Measurements from ENCODE around the gene SAP30L. TPM values are rescaled to one million over a fixed set of nuclear protein-coding genes. Genes with fewer than 3 reads are reported as not detected.
A peak's percentile ranks its signal among the peaks of the same experiment; 100 is the strongest.

Gene SAP30L
- total and polyA plus RNA-seq, 10 donors = 17.4 to 43.5 (median 34.0) TPM

DNA sequence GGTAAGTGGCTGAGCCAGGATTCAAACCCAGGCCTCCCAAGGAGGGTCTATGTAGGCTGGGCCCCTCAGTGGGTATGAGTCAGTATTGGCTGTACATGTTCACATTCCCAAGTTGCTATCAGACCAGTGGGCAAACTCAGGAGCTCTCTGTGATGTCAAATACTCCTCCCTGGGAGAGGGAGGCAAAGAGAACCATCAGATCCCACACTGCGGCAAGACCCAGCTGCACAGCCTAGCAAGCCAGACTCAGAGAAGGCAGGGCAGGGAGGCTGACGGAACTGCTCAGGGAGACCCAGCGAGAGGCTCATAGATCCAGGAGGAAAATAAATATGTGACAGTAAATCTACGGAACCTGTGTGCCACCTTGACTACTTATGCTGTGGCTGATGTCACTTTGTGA lies 42.6 kb upstream of the SAP30L start:
- TF ChIP-seq, protein P1, sequence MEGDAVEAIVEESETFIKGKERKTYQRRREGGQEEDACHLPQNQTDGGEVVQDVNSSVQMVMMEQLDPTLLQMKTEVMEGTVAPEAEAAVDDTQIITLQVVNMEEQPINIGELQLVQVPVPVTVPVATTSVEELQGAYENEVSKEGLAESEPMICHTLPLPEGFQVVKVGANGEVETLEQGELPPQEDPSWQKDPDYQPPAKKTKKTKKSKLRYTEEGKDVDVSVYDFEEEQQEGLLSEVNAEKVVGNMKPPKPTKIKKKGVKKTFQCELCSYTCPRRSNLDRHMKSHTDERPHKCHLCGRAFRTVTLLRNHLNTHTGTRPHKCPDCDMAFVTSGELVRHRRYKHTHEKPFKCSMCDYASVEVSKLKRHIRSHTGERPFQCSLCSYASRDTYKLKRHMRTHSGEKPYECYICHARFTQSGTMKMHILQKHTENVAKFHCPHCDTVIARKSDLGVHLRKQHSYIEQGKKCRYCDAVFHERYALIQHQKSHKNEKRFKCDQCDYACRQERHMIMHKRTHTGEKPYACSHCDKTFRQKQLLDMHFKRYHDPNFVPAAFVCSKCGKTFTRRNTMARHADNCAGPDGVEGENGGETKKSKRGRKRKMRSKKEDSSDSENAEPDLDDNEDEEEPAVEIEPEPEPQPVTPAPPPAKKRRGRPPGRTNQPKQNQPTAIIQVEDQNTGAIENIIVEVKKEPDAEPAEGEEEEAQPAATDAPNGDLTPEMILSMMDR (IDR thresholded peaks at IDR 0.05 in 8 of 11, conservative IDR thresholded peaks at IDR 0.05 in 3 of 11) = no peak
- no peak for TF ChIP-seq POLR2AphosphoS5 (IDR thresholded peaks at IDR 0.05)
- no peak for TF ChIP-seq POLR2A (IDR thresholded peaks at IDR 0.05)
- peak; percentile 38 for DNase-seq

DNA sequence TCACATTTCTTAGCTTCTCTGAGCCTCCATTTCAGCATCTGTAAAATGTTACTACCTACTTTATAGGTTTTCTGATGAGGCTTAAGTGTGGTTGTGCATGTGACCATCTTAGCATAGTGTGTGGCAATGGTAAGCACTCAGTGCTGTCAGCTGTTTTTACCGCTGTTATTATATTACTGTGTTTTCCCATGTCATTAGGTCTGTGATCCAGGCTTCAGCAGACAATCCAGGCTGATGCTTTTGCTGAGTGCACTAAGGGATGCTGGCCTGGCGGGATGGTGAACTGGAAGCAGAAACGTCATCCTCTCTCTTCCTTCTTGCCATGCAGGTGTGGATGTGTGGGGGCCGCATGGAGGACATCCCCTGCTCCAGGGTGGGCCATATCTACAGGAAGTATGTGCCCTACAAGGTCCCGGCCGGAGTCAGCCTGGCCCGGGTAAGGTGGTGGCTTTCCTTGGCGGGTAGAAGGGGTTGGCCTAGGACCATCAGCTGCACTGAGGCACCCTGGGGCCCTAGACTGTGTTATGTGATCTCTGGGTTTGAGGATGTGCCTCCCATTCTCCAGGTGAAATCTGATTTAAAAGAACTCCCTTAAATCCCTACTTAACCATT lies 41.9 kb upstream of the SAP30L start:
- DNase-seq = no peak
- 86 to 90% (median 88%) methylated on average over 6 to 8 of the region's 8 CpGs for WGBS, 5 donors
- intact Hi-C loops (cut with DNase I; ENCODE audit: low total_unique reads) = loop anchor here (5.0 to 10.0 kb wide), 2 partner anchors 332 to 429 kb away; no protein-coding TSS in a partner anchor

More for the DNA sequence above, 42.6 kb upstream of the SAP30L start:
- no peak overlapping the region for H3K27ac ChIP-seq
- H3K9me3 ChIP-seq = no peaks in the 10 kb centered on the region
- peaks cover 3 to 18% (median 14%) of the 10 kb centered on the region in 6 donors for H3K4me1 ChIP-seq
- H3K4me3 ChIP-seq = no peak overlapping the region
- intact Hi-C loops (cut with DNase I; ENCODE audit: low total_unique reads) = loop anchor here (5.0 to 10.0 kb wide), 2 partner anchors 331 to 428 kb away; no protein-coding TSS in a partner anchor
- 90 to 99% (median 97%) methylated on average over 4 of the region's 4 CpGs for WGBS, 5 donors
- no peaks in the 10 kb centered on the region for H3K27me3 ChIP-seq (replicated peaks in 1 of 7)
- H3K36me3 ChIP-seq = peaks cover 0 to 23% (median 0%) of the 10 kb centered on the region in 6 donors

DNA sequence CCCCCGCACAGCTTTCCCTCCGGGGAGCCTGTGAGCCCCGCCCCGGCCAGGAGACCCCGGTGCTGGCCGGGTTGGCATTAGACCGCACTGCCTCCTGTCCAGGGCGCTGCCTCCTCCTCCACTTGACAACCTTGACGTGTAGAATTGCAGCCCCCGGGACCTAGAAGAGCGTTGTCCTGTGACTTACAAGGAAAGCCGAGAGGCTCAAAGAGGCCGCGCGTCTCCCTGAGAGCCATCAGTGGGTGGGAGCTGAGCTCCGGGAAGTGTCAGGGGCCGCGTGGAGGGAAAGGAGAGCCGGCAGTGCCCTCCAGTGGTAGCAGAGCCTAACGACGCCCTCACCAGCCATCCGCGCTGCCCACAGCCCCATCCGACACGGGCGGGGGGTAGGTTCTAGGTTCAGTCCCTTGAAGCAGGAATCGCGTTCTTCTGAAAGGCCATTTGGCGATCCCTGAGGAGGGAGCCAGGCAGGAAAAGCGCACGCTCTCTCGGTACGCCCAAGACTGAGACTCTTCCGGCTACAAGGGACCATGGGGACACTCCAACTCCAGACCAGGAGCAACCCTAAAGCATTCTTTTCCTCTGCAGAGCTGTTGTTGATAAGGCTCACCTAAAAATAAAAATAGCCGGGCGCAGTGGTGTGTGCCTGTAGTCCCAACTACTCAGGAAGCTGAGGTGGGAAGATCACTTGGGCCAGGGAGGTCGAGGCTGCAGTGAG lies 40.6 kb upstream of the SAP30L start:
- intact Hi-C loops (cut with DNase I; ENCODE audit: low total_unique reads) = loop anchor here (10.0 kb wide), 1 partner anchor 430 kb away; no protein-coding TSS in a partner anchor
- peak overlapping the region; percentile 11 to 63 (median 25) for H3K4me3 ChIP-seq
- WGBS, 5 donors = 6 to 8% (median 6%) methylated on average over 35 to 37 of the region's 37 CpGs

More for the DNA sequence above, 41.9 kb upstream of the SAP30L start:
- TF ChIP-seq, protein P1 (IDR thresholded peaks at IDR 0.05 in 8 of 11, conservative IDR thresholded peaks at IDR 0.05 in 3 of 11) = no peak
- no peak for TF ChIP-seq POLR2AphosphoS5 (IDR thresholded peaks at IDR 0.05)
- TF ChIP-seq POLR2A (IDR thresholded peaks at IDR 0.05) = no peak
- H3K4me1 ChIP-seq = peaks cover 3 to 18% (median 14%) of the 10 kb centered on the region in 6 donors
- no peak overlapping the region for H3K4me3 ChIP-seq
- no peaks in the 10 kb centered on the region for H3K9me3 ChIP-seq
- no peaks in the 10 kb centered on the region for H3K27me3 ChIP-seq (replicated peaks in 1 of 7)
- H3K36me3 ChIP-seq = peaks cover 0 to 20% (median 0%) of the 10 kb centered on the region in 6 donors
- no peak overlapping the region for H3K27ac ChIP-seq

More for the DNA sequence above, 40.6 kb upstream of the SAP30L start:
- H3K9me3 ChIP-seq = no peaks in the 10 kb centered on the region
- peak; percentile 55 to 80 (median 72) for TF ChIP-seq POLR2AphosphoS5 (IDR thresholded peaks at IDR 0.05)
- TF ChIP-seq, protein P1 (IDR thresholded peaks at IDR 0.05 in 8 of 11, conservative IDR thresholded peaks at IDR 0.05 in 3 of 11) = peak; percentile 83 to 96 (median 91)
- no peak for TF ChIP-seq POLR2A (IDR thresholded peaks at IDR 0.05)
- H3K27ac ChIP-seq = peak overlapping the region in 1 of 8 donors; percentile 57
- no peaks in the 10 kb centered on the region for H3K27me3 ChIP-seq (replicated peaks in 1 of 7)
- H3K36me3 ChIP-seq = peaks cover 0 to 26% (median 6%) of the 10 kb centered on the region in 6 donors
- DNase-seq = peak; percentile 95
- H3K4me1 ChIP-seq = peaks cover 3 to 18% (median 14%) of the 10 kb centered on the region in 6 donors
